ENCODE results near the gene ACRV1.

ACRV1 gene

DNA sequence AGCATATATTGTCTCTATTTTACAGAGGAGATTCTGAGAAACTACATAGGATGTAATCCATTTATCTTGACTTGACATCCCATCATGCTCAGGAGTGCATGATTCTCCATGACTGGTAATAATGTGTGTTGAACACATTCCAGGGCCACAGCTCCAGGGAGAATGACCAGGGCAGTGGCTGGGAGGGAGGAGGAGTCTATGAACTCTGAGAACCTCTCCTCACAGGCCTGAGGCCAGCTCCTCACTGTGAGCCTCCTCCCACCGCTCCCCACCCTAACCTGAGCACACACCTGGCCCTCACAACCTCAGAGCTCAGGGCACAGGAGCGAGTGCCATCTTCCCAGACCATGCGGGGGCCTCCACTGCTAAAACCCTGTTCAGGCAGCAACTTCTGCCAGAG is 8.0 kb upstream of the ACRV1 start:
- H3K4me1 ChIP-seq (ENCODE audit: control insufficient read depth in 1 of 2, insufficient read depth in 2 of 2, low read length in 2 of 2), result no peaks in the 10 kb centered on the region
- H3K27ac ChIP-seq (ENCODE audit: low read length), result no peak overlapping the region
- no peaks in the 10 kb centered on the region for H3K27me3 ChIP-seq (ENCODE audit: low read depth, low read length)
- H3K36me3 ChIP-seq (ENCODE audit: control insufficient read depth in 1 of 2, insufficient read depth in 2 of 2, low read length in 2 of 2), result no peaks in the 10 kb centered on the region
- H3K4me3 ChIP-seq (ENCODE audit: low read depth in 1 of 2, low read length in 2 of 2), result no peak overlapping the region
- no peaks in the 10 kb centered on the region for H3K9me3 ChIP-seq (ENCODE audit: control insufficient read depth in 1 of 2, low read length in 2 of 2)

- no peak overlapping the region for H3K27ac ChIP-seq (ENCODE audit: low read length)
- no peak overlapping the region for H3K4me3 ChIP-seq (ENCODE audit: low read depth in 1 of 2, low read length in 2 of 2)
- H3K9me3 ChIP-seq (ENCODE audit: control insufficient read depth in 1 of 2, low read length in 2 of 2), result no peaks in the 10 kb centered on the region
- no peaks in the 10 kb centered on the region for H3K36me3 ChIP-seq (ENCODE audit: control insufficient read depth in 1 of 2, insufficient read depth in 2 of 2, low read length in 2 of 2)
- no peaks in the 10 kb centered on the region for H3K4me1 ChIP-seq (ENCODE audit: control insufficient read depth in 1 of 2, insufficient read depth in 2 of 2, low read length in 2 of 2)
- no peaks in the 10 kb centered on the region for H3K27me3 ChIP-seq (ENCODE audit: low read depth, low read length)
Observed at GRCh38 chr11:125688066-125688465, 7.4 kb upstream of the ACRV1 start.

- Histone ChIP-seq H3K4me3 (ENCODE audit: low read depth in 1 of 2, low read length in 2 of 2) (no peak overlapping the region), H3K27me3 (ENCODE audit: low read depth, low read length) (no peaks in the 10 kb centered on the region)
Observed at GRCh38 chr11:125685228-125685627, 4.6 kb upstream of the ACRV1 start.

DNA sequence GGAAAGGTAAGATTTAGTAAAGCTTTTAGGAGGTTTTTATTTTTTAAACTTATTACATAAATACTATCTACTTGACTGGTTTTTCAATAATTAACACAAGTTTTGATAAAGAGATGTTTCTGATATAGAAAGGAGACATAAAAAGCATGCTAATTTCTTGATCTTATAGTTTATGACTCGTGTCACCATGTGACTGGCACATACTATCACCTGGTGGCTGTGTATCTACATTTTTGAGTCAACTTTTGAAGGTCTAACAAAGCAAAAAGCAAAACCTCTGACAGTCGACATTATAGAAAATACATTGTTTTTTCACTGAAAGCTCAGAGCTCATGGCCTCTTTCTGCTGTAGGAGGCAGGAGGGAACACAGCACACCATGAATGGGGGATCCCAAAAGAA is 810 bp downstream of the ACRV1 start:
- no peak overlapping the region for H3K4me3 ChIP-seq (ENCODE audit: low read depth in 1 of 2, low read length in 2 of 2)
- H3K27me3 ChIP-seq (ENCODE audit: low read depth, low read length), result no peaks in the 10 kb centered on the region
- H3K4me1 ChIP-seq (ENCODE audit: control insufficient read depth in 1 of 2, insufficient read depth in 2 of 2, low read length in 2 of 2), result no peaks in the 10 kb centered on the region
- no peaks in the 10 kb centered on the region for H3K36me3 ChIP-seq (ENCODE audit: control insufficient read depth in 1 of 2, insufficient read depth in 2 of 2, low read length in 2 of 2)
- H3K27ac ChIP-seq (ENCODE audit: low read length), result no peak overlapping the region
- H3K9me3 ChIP-seq (ENCODE audit: control insufficient read depth in 1 of 2, low read length in 2 of 2), result no peaks in the 10 kb centered on the region

More at GRCh38 chr11:125685228-125685627, 4.6 kb upstream of the ACRV1 start:
- H3K4me1 ChIP-seq (ENCODE audit: control insufficient read depth in 1 of 2, insufficient read depth in 2 of 2, low read length in 2 of 2), result no peaks in the 10 kb centered on the region
- H3K9me3 ChIP-seq (ENCODE audit: control insufficient read depth in 1 of 2, low read length in 2 of 2), result no peaks in the 10 kb centered on the region
- H3K27ac ChIP-seq (ENCODE audit: low read length), result no peak overlapping the region
- no peaks in the 10 kb centered on the region for H3K36me3 ChIP-seq (ENCODE audit: control insufficient read depth in 1 of 2, insufficient read depth in 2 of 2, low read length in 2 of 2)

DNA sequence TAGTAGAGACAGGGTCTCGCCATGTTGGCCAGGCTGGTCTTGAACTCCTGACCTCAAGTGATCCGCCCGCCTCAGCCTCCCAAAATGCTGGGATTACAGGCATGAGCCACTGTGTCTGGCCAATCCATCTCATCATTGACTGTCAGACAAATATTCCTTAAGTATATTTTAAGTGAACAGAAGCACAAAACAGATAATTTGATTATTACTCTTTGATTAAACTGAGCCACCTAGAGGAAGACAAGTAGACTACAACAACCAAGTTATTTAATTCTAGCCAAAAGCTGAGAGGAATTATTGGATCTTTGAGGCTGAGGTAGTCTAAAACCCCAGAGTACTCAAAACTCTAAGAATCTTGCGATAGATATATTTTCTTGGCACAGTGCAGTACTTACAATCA is 1.2 kb downstream of the ACRV1 start:
- no peak overlapping the region for H3K27ac ChIP-seq (ENCODE audit: low read length)
- no peaks in the 10 kb centered on the region for H3K36me3 ChIP-seq (ENCODE audit: control insufficient read depth in 1 of 2, insufficient read depth in 2 of 2, low read length in 2 of 2)
- H3K9me3 ChIP-seq (ENCODE audit: control insufficient read depth in 1 of 2, low read length in 2 of 2), result no peaks in the 10 kb centered on the region
- no peaks in the 10 kb centered on the region for H3K4me1 ChIP-seq (ENCODE audit: control insufficient read depth in 1 of 2, insufficient read depth in 2 of 2, low read length in 2 of 2)
- no peaks in the 10 kb centered on the region for H3K27me3 ChIP-seq (ENCODE audit: low read depth, low read length)
- H3K4me3 ChIP-seq (ENCODE audit: low read depth in 1 of 2, low read length in 2 of 2), result no peak overlapping the region

DNA sequence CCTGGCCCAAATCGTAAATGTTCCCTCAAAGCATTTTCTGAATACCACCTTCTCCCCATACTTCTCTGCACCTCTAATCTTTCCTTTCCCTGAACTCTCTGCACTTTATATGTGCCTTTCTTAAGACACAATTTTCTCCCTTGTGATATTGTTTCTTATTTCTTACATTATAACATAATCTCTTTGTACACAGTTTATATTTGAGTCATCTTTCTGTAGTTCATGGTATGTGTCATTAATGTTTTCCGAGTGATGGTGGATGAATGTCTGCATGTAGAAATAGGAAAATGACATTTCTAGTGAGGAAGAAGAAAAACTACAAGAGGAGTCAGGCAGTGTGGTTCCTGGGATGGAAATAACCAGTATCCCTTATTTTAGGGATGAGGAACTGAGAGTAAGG is 5.5 kb downstream of the ACRV1 start:
- Histone ChIP-seq H3K36me3 (ENCODE audit: control insufficient read depth in 1 of 2, insufficient read depth in 2 of 2, low read length in 2 of 2) (no peaks in the 10 kb centered on the region), H3K9me3 (ENCODE audit: control insufficient read depth in 1 of 2, low read length in 2 of 2) (no peaks in the 10 kb centered on the region), H3K27ac (ENCODE audit: low read length) (no peak overlapping the region), H3K4me1 (ENCODE audit: control insufficient read depth in 1 of 2, insufficient read depth in 2 of 2, low read length in 2 of 2) (no peaks in the 10 kb centered on the region), H3K4me3 (ENCODE audit: low read depth in 1 of 2, low read length in 2 of 2) (no peak overlapping the region), H3K27me3 (ENCODE audit: low read depth, low read length) (no peaks in the 10 kb centered on the region)

GRCh38 chr11:125674210-125674609 is 6.4 kb downstream of the ACRV1 start:
- no peak overlapping the region for H3K27ac ChIP-seq (ENCODE audit: low read length)
- no peaks in the 10 kb centered on the region for H3K27me3 ChIP-seq (ENCODE audit: low read depth, low read length)
- H3K4me1 ChIP-seq (ENCODE audit: control insufficient read depth in 1 of 2, insufficient read depth in 2 of 2, low read length in 2 of 2), result no peaks in the 10 kb centered on the region
- H3K4me3 ChIP-seq (ENCODE audit: low read depth in 1 of 2, low read length in 2 of 2), result no peak overlapping the region
- no peaks in the 10 kb centered on the region for H3K36me3 ChIP-seq (ENCODE audit: control insufficient read depth in 1 of 2, insufficient read depth in 2 of 2, low read length in 2 of 2)
- no peaks in the 10 kb centered on the region for H3K9me3 ChIP-seq (ENCODE audit: control insufficient read depth in 1 of 2, low read length in 2 of 2)

- peaks cover 0 to under 1% of the 10 kb centered on the region in 2 donors for H3K9me3 ChIP-seq (ENCODE audit: control insufficient read depth in 1 of 2, low read length in 2 of 2)
- H3K27me3 ChIP-seq (ENCODE audit: low read depth, low read length), result no peaks in the 10 kb centered on the region
- H3K27ac ChIP-seq (ENCODE audit: low read length), result no peak overlapping the region
Observed at GRCh38 chr11:125671561-125671960, 9.1 kb downstream of the ACRV1 start.

DNA sequence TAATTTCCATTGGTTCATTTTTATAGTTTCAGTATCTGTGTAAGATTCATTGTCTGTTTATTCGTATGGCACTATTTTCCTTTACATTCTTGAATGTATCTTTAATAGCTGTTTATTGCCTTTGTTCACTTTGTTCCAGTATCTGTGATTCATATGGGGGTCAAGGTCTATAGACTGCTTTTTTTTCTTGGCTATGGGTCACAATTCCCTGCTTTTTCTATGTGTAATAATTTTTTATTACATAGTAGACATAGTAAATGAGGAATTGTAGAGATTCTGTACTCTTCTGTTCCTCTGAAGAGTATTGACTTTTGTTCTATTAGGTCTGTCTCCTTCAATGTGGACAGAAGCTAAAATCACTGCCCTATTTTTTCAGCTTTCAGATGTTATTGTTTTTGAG is 10.5 kb downstream of the ACRV1 start:
- peaks cover 0 to 7% of the 10 kb centered on the region in 2 donors for H3K36me3 ChIP-seq (ENCODE audit: control insufficient read depth in 1 of 2, insufficient read depth in 2 of 2, low read length in 2 of 2)
- H3K9me3 ChIP-seq (ENCODE audit: control insufficient read depth in 1 of 2, low read length in 2 of 2), result peaks cover 3 to 4% of the 10 kb centered on the region in 2 donors
- H3K4me1 ChIP-seq (ENCODE audit: control insufficient read depth in 1 of 2, insufficient read depth in 2 of 2, low read length in 2 of 2), result no peaks in the 10 kb centered on the region
- no peak overlapping the region for H3K4me3 ChIP-seq (ENCODE audit: low read depth in 1 of 2, low read length in 2 of 2)
- H3K27ac ChIP-seq (ENCODE audit: low read length), result no peak overlapping the region
- no peaks in the 10 kb centered on the region for H3K27me3 ChIP-seq (ENCODE audit: low read depth, low read length)

More at GRCh38 chr11:125671561-125671960, 9.1 kb downstream of the ACRV1 start:
- H3K4me3 ChIP-seq (ENCODE audit: low read depth in 1 of 2, low read length in 2 of 2), result no peak overlapping the region
- no peaks in the 10 kb centered on the region for H3K4me1 ChIP-seq (ENCODE audit: control insufficient read depth in 1 of 2, insufficient read depth in 2 of 2, low read length in 2 of 2)
- peaks cover 0 to 7% of the 10 kb centered on the region in 2 donors for H3K36me3 ChIP-seq (ENCODE audit: control insufficient read depth in 1 of 2, insufficient read depth in 2 of 2, low read length in 2 of 2)

GRCh38 chr11:125667151-125667550 is 13.5 kb downstream of the ACRV1 start:
- H3K27me3 ChIP-seq (ENCODE audit: low read depth, low read length), result no peaks in the 10 kb centered on the region
- peaks cover 0 to 10% of the 10 kb centered on the region in 2 donors for H3K36me3 ChIP-seq (ENCODE audit: control insufficient read depth in 1 of 2, insufficient read depth in 2 of 2, low read length in 2 of 2)
- no peak overlapping the region for H3K27ac ChIP-seq (ENCODE audit: low read length)
- H3K4me1 ChIP-seq (ENCODE audit: control insufficient read depth in 1 of 2, insufficient read depth in 2 of 2, low read length in 2 of 2), result no peaks in the 10 kb centered on the region
- peaks cover 3 to 4% of the 10 kb centered on the region in 2 donors for H3K9me3 ChIP-seq (ENCODE audit: control insufficient read depth in 1 of 2, low read length in 2 of 2)
- no peak overlapping the region for H3K4me3 ChIP-seq (ENCODE audit: low read depth in 1 of 2, low read length in 2 of 2)

DNA sequence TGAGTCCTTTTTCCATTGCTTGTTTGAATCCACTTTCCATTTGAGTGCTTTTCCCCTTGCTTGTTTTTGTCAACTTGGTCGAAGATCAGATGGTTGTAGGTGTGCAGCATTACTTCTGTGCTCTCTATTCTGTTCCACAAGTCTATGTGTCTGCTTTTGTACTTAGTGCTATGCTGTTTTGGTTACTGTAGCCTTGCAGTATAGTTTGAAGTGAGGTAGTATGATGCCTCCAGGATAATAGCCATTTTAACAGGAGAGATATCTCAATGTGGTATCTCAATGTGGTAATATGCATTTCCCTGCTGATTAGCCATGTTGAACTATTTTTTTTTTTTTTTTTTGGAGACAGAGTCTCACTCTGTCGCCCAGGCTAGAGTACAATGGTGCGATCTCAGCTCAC is 16.7 kb downstream of the ACRV1 start:
- no peak overlapping the region for H3K4me3 ChIP-seq (ENCODE audit: low read depth in 1 of 2, low read length in 2 of 2)
- H3K4me1 ChIP-seq (ENCODE audit: control insufficient read depth in 1 of 2, insufficient read depth in 2 of 2, low read length in 2 of 2), result no peaks in the 10 kb centered on the region
- H3K27ac ChIP-seq (ENCODE audit: low read length), result no peak overlapping the region
- peaks cover 3 to 4% of the 10 kb centered on the region in 2 donors for H3K9me3 ChIP-seq (ENCODE audit: control insufficient read depth in 1 of 2, low read length in 2 of 2)
- H3K36me3 ChIP-seq (ENCODE audit: control insufficient read depth in 1 of 2, insufficient read depth in 2 of 2, low read length in 2 of 2), result peaks cover 0 to 10% of the 10 kb centered on the region in 2 donors
- H3K27me3 ChIP-seq (ENCODE audit: low read depth, low read length), result no peaks in the 10 kb centered on the region

DNA sequence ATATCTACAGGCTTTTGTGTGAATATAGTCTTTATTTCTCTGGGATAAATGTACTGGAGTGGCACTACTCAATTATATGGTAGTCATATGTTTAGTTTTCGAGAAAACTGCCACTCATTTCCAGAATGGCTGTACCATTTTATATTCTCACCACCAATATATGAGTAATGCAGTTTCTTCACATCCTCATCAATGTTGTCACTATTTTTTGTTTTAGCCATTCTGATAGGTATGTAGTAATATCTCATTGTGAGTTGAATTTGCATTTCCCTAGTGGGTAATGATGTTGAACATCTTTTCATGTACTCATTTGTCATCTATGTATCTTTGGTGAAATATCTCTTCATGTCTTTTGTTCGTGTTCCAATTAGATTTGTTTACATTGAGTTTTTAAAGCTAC is 18.0 kb downstream of the ACRV1 start:
- Histone ChIP-seq H3K36me3 (ENCODE audit: control insufficient read depth in 1 of 2, insufficient read depth in 2 of 2, low read length in 2 of 2) (peaks cover 0 to 10% of the 10 kb centered on the region in 2 donors), H3K4me1 (ENCODE audit: control insufficient read depth in 1 of 2, insufficient read depth in 2 of 2, low read length in 2 of 2) (no peaks in the 10 kb centered on the region), H3K4me3 (ENCODE audit: low read depth in 1 of 2, low read length in 2 of 2) (no peak overlapping the region), H3K9me3 (ENCODE audit: control insufficient read depth in 1 of 2, low read length in 2 of 2) (peaks cover 3 to 4% of the 10 kb centered on the region in 2 donors), H3K27me3 (ENCODE audit: low read depth, low read length) (no peaks in the 10 kb centered on the region), H3K27ac (ENCODE audit: low read length) (no peak overlapping the region)
